HEK293T (cell line): ENCODE results near the gene AMN.

ENCODE experiments used
- ARNT ChIP-seq: fragments of 450-650 bp; IDR thresholded peaks from 2 replicates; pipeline ENCODE4 v1.6.1; 2017; ENCODE audit warnings: mild to moderate bottlenecking
- BHLHE40 ChIP-seq: fragments of 450-650 bp; IDR thresholded peaks from 2 replicates; pipeline ENCODE4 v1.6.1; 2016; ENCODE audit warnings: mild to moderate bottlenecking, moderate library complexity, borderline replicate concordance
- CTBP1 ChIP-seq: fragments of 450-650 bp; IDR thresholded peaks from 2 replicates; pipeline ENCODE4 v1.6.1; 2016; ENCODE audit warnings: borderline replicate concordance
- ELF4 ChIP-seq: fragments of 450-650 bp; IDR thresholded peaks from 2 replicates; pipeline ENCODE4 v1.6.1; 2017; ENCODE audit warnings: antibody characterized with exemption
- FOXA1 ChIP-seq: fragments of 450-650 bp; IDR thresholded peaks from 2 replicates; pipeline ENCODE4 v1.6.1; 2016; ENCODE audit warnings: mild to moderate bottlenecking
- FOXM1 ChIP-seq: fragments of 450-650 bp; IDR thresholded peaks from 2 replicates; pipeline ENCODE4 v1.6.1; 2017; ENCODE audit warnings: mild to moderate bottlenecking, borderline replicate concordance
- HDGF ChIP-seq: fragments of 450-650 bp; IDR thresholded peaks from 2 replicates; pipeline ENCODE4 v1.6.1; 2017; ENCODE audit warnings: antibody characterized with exemption, borderline replicate concordance
- LEF1 ChIP-seq: fragments of 450-650 bp; IDR thresholded peaks from 2 replicates; pipeline ENCODE4 v1.6.1; 2017; ENCODE audit warnings: mild to moderate bottlenecking, borderline replicate concordance
- NFRKB ChIP-seq: fragments of 450-650 bp; IDR thresholded peaks from 2 replicates; pipeline ENCODE4 v1.6.1; 2016; ENCODE audit warnings: mild to moderate bottlenecking, moderate library complexity
- SP1 ChIP-seq: fragments of 450-650 bp; IDR thresholded peaks from 2 replicates; pipeline ENCODE4 v1.6.1; 2017
- SUZ12 ChIP-seq: fragments of 450-650 bp; IDR thresholded peaks from 2 replicates; pipeline ENCODE4 v1.6.1; 2016; ENCODE audit warnings: mild to moderate bottlenecking
- TARDBP ChIP-seq: fragments of 450-650 bp; IDR thresholded peaks from 2 replicates; pipeline ENCODE4 v1.6.1; 2016

- TF ChIP-seq FOXA1 (no peak), HDGF (no peak), CTBP1 (no peak), FOXM1 (no peak), TARDBP (no peak), LEF1 (no peak), SUZ12 (no peak), NFRKB (no peak), ELF4 (no peak), ARNT (no peak), SP1 (no peak), BHLHE40 (no peak)
Observed at GRCh38 chr14:102902086-102902485, 20.4 kb upstream of the AMN start.
